ENCODE data around the gene PILRA. TPM values are rescaled to one million over a fixed set of nuclear protein-coding genes. Genes with fewer than 3 reads are reported as not detected.
"Not testable (repeated sequence)": the region's sequence is repeated elsewhere in the genome, so short reads cannot be mapped to it uniquely, and the experiment has no call there.

PILRA gene
- total RNA-seq, 2 experiments from 2014 or later: 0.27 to 0.29 TPM

DNA sequence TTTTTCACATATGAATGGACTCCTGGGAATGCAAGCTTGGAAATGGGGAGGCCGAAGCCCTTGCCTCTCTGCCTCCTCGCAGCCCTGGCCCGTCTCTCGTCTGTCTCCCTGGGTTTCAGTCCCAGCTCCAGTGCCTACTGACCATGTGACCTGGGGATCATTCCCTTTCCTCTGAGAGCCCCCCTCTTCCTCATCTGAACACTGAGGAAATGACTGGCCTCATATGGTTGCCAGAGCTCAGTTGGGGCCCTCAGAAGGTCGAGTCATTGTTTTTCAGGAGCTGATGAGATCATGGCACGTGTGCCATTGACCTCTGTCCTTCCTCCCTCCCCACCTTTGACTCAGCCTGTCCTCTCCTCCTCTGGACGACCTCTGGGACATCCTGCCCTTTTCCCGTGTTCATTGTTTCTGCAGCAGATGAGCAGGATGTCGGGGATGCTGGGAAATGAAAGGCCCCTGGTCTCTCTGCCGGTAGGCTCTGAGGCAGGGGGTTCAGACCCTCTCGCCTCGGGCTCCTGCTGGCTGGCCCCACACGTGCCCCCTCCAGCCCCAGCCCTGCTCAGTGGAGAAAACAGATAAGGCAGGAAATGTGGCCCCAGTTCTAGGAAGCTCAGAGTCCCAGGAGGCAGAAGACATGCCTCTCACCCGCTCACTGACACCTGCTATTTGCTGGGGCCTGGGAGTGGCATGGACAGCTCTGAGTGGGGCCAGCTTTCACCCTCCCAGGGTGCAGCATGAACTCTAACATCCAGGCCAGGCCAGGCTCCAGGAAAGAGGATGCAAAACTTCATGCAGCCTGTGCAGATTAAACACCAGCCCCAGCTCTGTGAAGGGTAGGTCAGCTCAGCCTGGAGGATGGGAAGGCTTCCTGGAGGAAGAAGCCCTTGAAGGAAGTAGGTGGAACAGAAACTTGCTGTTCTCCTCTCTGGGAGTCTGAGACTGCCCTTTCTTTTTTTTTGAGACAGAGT is 71.3 kb downstream of the PILRA start:
- CTCF ChIA-PET: interaction anchor here (0.5 to 1.7 kb wide), 7 partner anchors 9 to 312 kb away, joined by 3 to 6 read pairs (median 3); no protein-coding TSS in a partner anchor
- Mint-ChIP-seq H3K27me3 (ENCODE audit: low read depth) (no peaks in the 10 kb centered on the region), H3K9me3 (no peaks in the 10 kb centered on the region), H3K4me1 (ENCODE audit: low read depth) (peaks cover 14% of the 10 kb centered on the region), H3K4me3 (no peak overlapping the region), H3K27ac (peak overlapping the region; percentile 63), H3K36me3 (ENCODE audit: low read depth) (no peaks in the 10 kb centered on the region)
- DNase-seq: peak; percentile 45
- intact Hi-C loops (cut with micrococcal nuclease): no loop called here

- H3K4me3 Mint-ChIP-seq: no peak overlapping the region
- intact Hi-C loops (cut with micrococcal nuclease): no loop called here
- CTCF ChIA-PET: interaction anchor here (0.7 to 1.7 kb wide), 4 partner anchors 9 to 184 kb away, joined by 3 read pairs; no protein-coding TSS in a partner anchor
- H3K27me3 Mint-ChIP-seq (ENCODE audit: low read depth): no peaks in the 10 kb centered on the region
- H3K27ac Mint-ChIP-seq: no peak overlapping the region
- no peak for DNase-seq
- H3K4me1 Mint-ChIP-seq (ENCODE audit: low read depth): peaks cover 20% of the 10 kb centered on the region
- H3K9me3 Mint-ChIP-seq: no peaks in the 10 kb centered on the region
- no peaks in the 10 kb centered on the region for H3K36me3 Mint-ChIP-seq (ENCODE audit: low read depth)
Measured at GRCh38 chr7:100446040-100446439, 72.8 kb downstream of the PILRA start.

- peaks cover 20% of the 10 kb centered on the region for H3K4me1 Mint-ChIP-seq (ENCODE audit: low read depth)
- H3K36me3 Mint-ChIP-seq (ENCODE audit: low read depth); H3K27me3 Mint-ChIP-seq (ENCODE audit: low read depth); H3K9me3 Mint-ChIP-seq; H3K4me3 Mint-ChIP-seq; DNase-seq; intact Hi-C loops (cut with micrococcal nuclease); H3K27ac Mint-ChIP-seq: not testable (repeated sequence)
- CTCF ChIA-PET: interaction anchor here (0.6 to 1.6 kb wide), 3 partner anchors 7 to 35 kb away, joined by 3 read pairs; no protein-coding TSS in a partner anchor
Measured at GRCh38 chr7:100447363-100447762, 74.1 kb downstream of the PILRA start.

- H3K4me3 Mint-ChIP-seq: no peak overlapping the region
- no peak for DNase-seq
- intact Hi-C loops (cut with micrococcal nuclease): no loop called here
- no peak overlapping the region for H3K27ac Mint-ChIP-seq
- peaks cover 26% of the 10 kb centered on the region for H3K4me1 Mint-ChIP-seq (ENCODE audit: low read depth)
- no peaks in the 10 kb centered on the region for H3K36me3 Mint-ChIP-seq (ENCODE audit: low read depth)
- H3K27me3 Mint-ChIP-seq (ENCODE audit: low read depth): no peaks in the 10 kb centered on the region
- CTCF ChIA-PET: interaction anchor here (0.6 to 2.1 kb wide), 8 partner anchors 10 to 268 kb away, joined by 3 to 10 read pairs (median 4); partner anchors contain the start of genes PPP1R35 and SPACDR
- H3K9me3 Mint-ChIP-seq: no peaks in the 10 kb centered on the region
Measured at GRCh38 chr7:100449190-100449795, 76.0 kb downstream of the PILRA start.

Other genes with a start within 250 kb of the PILRA start
- gene MBLAC1, start 246.5 kb upstream of the PILRA start, total RNA-seq: 1 to 10 TPM; 2.3 to 2.9 TPM
- 100 to 1,000 TPM; 129 to 135 TPM for gene LAMTOR4, start 224.6 kb upstream of the PILRA start, total RNA-seq
- 10 to 100 TPM; 21.2 to 21.6 TPM for gene TRAPPC14, start 214.8 kb upstream of the PILRA start, total RNA-seq
- gene GAL3ST4, start 204.9 kb upstream of the PILRA start, total RNA-seq: 1 to 10 TPM; 6.2 to 6.5 TPM
- gene GPC2, start 196.1 kb upstream of the PILRA start, total RNA-seq: 1 to 10 TPM; 7.6 to 9.5 TPM
- gene STAG3, start 195.6 kb upstream of the PILRA start, total RNA-seq: 10 to 100 TPM; 38.4 to 41.0 TPM
- gene PVRIG, start 153.5 kb upstream of the PILRA start, total RNA-seq: 10 to 100 TPM; 22.7 to 22.8 TPM
- not detected for gene SPDYE3, start 65.8 kb upstream of the PILRA start, total RNA-seq
- 10 to 100 TPM; 30.5 to 31.4 TPM for gene PILRB, start 15.4 kb upstream of the PILRA start, total RNA-seq
- gene ZCWPW1, start 55.2 kb downstream of the PILRA start, total RNA-seq: 1 to 10 TPM; 3.5 to 5.2 TPM
- 10 to 100 TPM; 39.3 to 39.7 TPM for gene MEPCE, start 56.3 kb downstream of the PILRA start, total RNA-seq
- 10 to 100 TPM; 45.3 to 53.6 TPM for gene PPP1R35, start 63.0 kb downstream of the PILRA start, total RNA-seq
- 1 to 10 TPM; 2.3 to 2.6 TPM for gene SPACDR, start 90.8 kb downstream of the PILRA start, total RNA-seq
- gene TSC22D4, start 105.7 kb downstream of the PILRA start, total RNA-seq: 10 to 100 TPM; 46.0 to 48.7 TPM
- gene NYAP1, start 110.4 kb downstream of the PILRA start, total RNA-seq: under 1 TPM; 0.17 to 0.30 TPM
- gene AGFG2, start 165.7 kb downstream of the PILRA start, total RNA-seq: 10 to 100 TPM; 23.4 to 23.9 TPM
- 10 to 100 TPM; 13.7 to 15.7 TPM for gene SAP25, start 200.4 kb downstream of the PILRA start, total RNA-seq
- gene LRCH4, start 212.6 kb downstream of the PILRA start, total RNA-seq: 10 to 100 TPM; 78.0 to 81.2 TPM
- 1 to 10 TPM; 1.5 to 2.6 TPM for gene FBXO24, start 212.8 kb downstream of the PILRA start, total RNA-seq
- 1 to 10 TPM; 5.8 to 6.8 TPM for gene PCOLCE, start 228.9 kb downstream of the PILRA start, total RNA-seq
- 10 to 100 TPM; 12.3 to 13.0 TPM for gene MOSPD3, start 239.1 kb downstream of the PILRA start, total RNA-seq